Skeletal muscle tissue (tissue), 4 donors: ENCODE results near the gene XYLT2. TPM values are rescaled to one million over a fixed set of nuclear protein-coding genes. Genes with fewer than 3 reads are reported as not detected.

Experiments used
- H3K27ac ChIP-seq: one replicate; pipeline ENCODE4 v1.7.0; 2013; ENCODE audit warnings: mild to moderate bottlenecking, low read depth, low read length, inconsistent platforms
- H3K27me3 ChIP-seq, 3 donors: one replicate each; pipeline ENCODE4 v1.7.0; 2013; ENCODE audit warnings: low read length in 3 of 3; ENCODE audit not compliant: control insufficient read depth in 3 of 3, insufficient read depth in 3 of 3
- H3K36me3 ChIP-seq, 3 donors: one replicate each; pipeline ENCODE4 v1.7.0; 2013; ENCODE audit warnings: low read length in 3 of 3; ENCODE audit not compliant: control insufficient read depth in 3 of 3, insufficient read depth in 3 of 3
- H3K4me1 ChIP-seq, 3 donors: one replicate each; pipeline ENCODE4 v1.7.0; 2013; ENCODE audit warnings: low read length in 3 of 3, mild to moderate bottlenecking in 3 of 3; ENCODE audit not compliant: control insufficient read depth in 3 of 3, insufficient read depth in 3 of 3
- H3K4me3 ChIP-seq, 3 donors: one replicate each; pipeline ENCODE4 v1.7.0; 2013; ENCODE audit warnings: low read length in 3 of 3
- H3K9ac ChIP-seq, 3 donors: one replicate each; pipeline ENCODE4 v1.7.0; 2013; ENCODE audit warnings: low read length in 3 of 3, mild to moderate bottlenecking in 3 of 3, moderate library complexity in 2 of 3, low read depth in 1 of 3
- H3K9me3 ChIP-seq, 3 donors: one replicate each; pipeline ENCODE4 v1.7.0; 2013; ENCODE audit warnings: low read length in 3 of 3; ENCODE audit not compliant: control insufficient read depth in 3 of 3
- total RNA-seq: library from RNA; depleted of rRNA; stranded (reverse); fragments of >200 nt; gene quantifications from one replicate; pipeline ENCODE4 v1.2.3, GENCODE V29; 2014
- donor health status: Osteomylitis.

XYLT2 gene
- total RNA-seq, 1 donor from 2014 or later = 24.0 TPM

GRCh38 chr17:50355336-50355700, 9.4 kb downstream of the XYLT2 start:
- H3K4me3 ChIP-seq = no peak overlapping the region
- no peaks in the 10 kb centered on the region for H3K9me3 ChIP-seq
- H3K9ac ChIP-seq = no peak overlapping the region
- peaks cover 0 to 2% (median 0%) of the 10 kb centered on the region in 3 donors for H3K4me1 ChIP-seq
- H3K36me3 ChIP-seq = peaks cover 48 to 54% (median 51%) of the 10 kb centered on the region in 3 donors
- H3K27me3 ChIP-seq = no peaks in the 10 kb centered on the region
- no peak overlapping the region for H3K27ac ChIP-seq

- H3K27ac ChIP-seq = no peak overlapping the region
- no peak overlapping the region for H3K9ac ChIP-seq
- peaks cover 0 to 2% (median 0%) of the 10 kb centered on the region in 3 donors for H3K4me1 ChIP-seq
- no peak overlapping the region for H3K4me3 ChIP-seq
- no peaks in the 10 kb centered on the region for H3K27me3 ChIP-seq
- H3K36me3 ChIP-seq = peaks cover 48 to 54% (median 54%) of the 10 kb centered on the region in 3 donors
- H3K9me3 ChIP-seq = no peaks in the 10 kb centered on the region
Measured at GRCh38 chr17:50355701-50356341, 9.9 kb downstream of the XYLT2 start.

GRCh38 chr17:50356418-50356817, 10.5 kb downstream of the XYLT2 start:
- Histone ChIP-seq H3K9me3 (no peaks in the 10 kb centered on the region), H3K27me3 (no peaks in the 10 kb centered on the region), H3K27ac (no peak overlapping the region), H3K36me3 (peaks cover 51 to 55% (median 54%) of the 10 kb centered on the region in 3 donors), H3K9ac (no peak overlapping the region), H3K4me3 (no peak overlapping the region), H3K4me1 (peaks cover 0 to 2% (median 0%) of the 10 kb centered on the region in 3 donors)

- Histone ChIP-seq H3K27ac (no peak overlapping the region), H3K27me3 (no peaks in the 10 kb centered on the region), H3K9me3 (no peaks in the 10 kb centered on the region), H3K4me3 (no peak overlapping the region), H3K9ac (no peak overlapping the region), H3K36me3 (peaks cover 51 to 55% (median 54%) of the 10 kb centered on the region in 3 donors), H3K4me1 (peaks cover 0 to 2% (median under 1%) of the 10 kb centered on the region in 3 donors)
Measured at GRCh38 chr17:50356892-50357510, 11.1 kb downstream of the XYLT2 start.

GRCh38 chr17:50358177-50358576, 12.3 kb downstream of the XYLT2 start:
- Histone ChIP-seq H3K27me3 (no peaks in the 10 kb centered on the region), H3K9me3 (no peaks in the 10 kb centered on the region), H3K36me3 (peaks cover 51 to 55% (median 55%) of the 10 kb centered on the region in 3 donors), H3K27ac (no peak overlapping the region), H3K4me1 (peaks cover 0 to 7% (median 5%) of the 10 kb centered on the region in 3 donors), H3K4me3 (no peak overlapping the region), H3K9ac (no peak overlapping the region)

- Histone ChIP-seq H3K27ac (no peak overlapping the region), H3K27me3 (no peaks in the 10 kb centered on the region), H3K9ac (no peak overlapping the region), H3K4me1 (peaks cover 0 to 11% (median 5%) of the 10 kb centered on the region in 3 donors), H3K4me3 (no peak overlapping the region), H3K9me3 (no peaks in the 10 kb centered on the region), H3K36me3 (peaks cover 48 to 54% (median 50%) of the 10 kb centered on the region in 3 donors)
Measured at GRCh38 chr17:50359005-50359699, 13.2 kb downstream of the XYLT2 start.

GRCh38 chr17:50359998-50360461, 14.1 kb downstream of the XYLT2 start:
- Histone ChIP-seq H3K9me3 (no peaks in the 10 kb centered on the region), H3K9ac (no peak overlapping the region), H3K27ac (no peak overlapping the region), H3K36me3 (peaks cover 41 to 46% (median 43%) of the 10 kb centered on the region in 3 donors), H3K4me1 (peaks cover 0 to 11% (median 5%) of the 10 kb centered on the region in 3 donors), H3K27me3 (no peaks in the 10 kb centered on the region), H3K4me3 (no peak overlapping the region)

GRCh38 chr17:50360486-50361115, 14.7 kb downstream of the XYLT2 start:
- H3K4me3 ChIP-seq = no peak overlapping the region
- peaks cover 0 to 11% (median 5%) of the 10 kb centered on the region in 3 donors for H3K4me1 ChIP-seq
- H3K9ac ChIP-seq = no peak overlapping the region
- H3K27ac ChIP-seq = no peak overlapping the region
- peaks cover 37 to 45% (median 41%) of the 10 kb centered on the region in 3 donors for H3K36me3 ChIP-seq
- H3K9me3 ChIP-seq = no peaks in the 10 kb centered on the region
- H3K27me3 ChIP-seq = no peaks in the 10 kb centered on the region

- H3K9ac ChIP-seq = peak overlapping the region in 1 of 3 donors; percentile 33
- no peaks in the 10 kb centered on the region for H3K27me3 ChIP-seq
- H3K9me3 ChIP-seq = no peaks in the 10 kb centered on the region
- peaks cover 0 to 11% (median 5%) of the 10 kb centered on the region in 3 donors for H3K4me1 ChIP-seq
- H3K36me3 ChIP-seq = peaks cover 35 to 46% (median 41%) of the 10 kb centered on the region in 3 donors
- H3K27ac ChIP-seq = no peak overlapping the region
- no peak overlapping the region for H3K4me3 ChIP-seq
Measured at GRCh38 chr17:50361561-50362480, 15.9 kb downstream of the XYLT2 start.
